ENCODE data around the gene ERC1. TPM values are rescaled to one million over a fixed set of nuclear protein-coding genes. Genes with fewer than 3 reads are reported as not detected.
A peak's percentile ranks its signal among the peaks of the same experiment; 100 is the strongest.

The ERC1 gene
- total and polyA plus RNA-seq, 2 donors (not counting 1 experiment from before 2014, with no cell fraction given) = 19.7 to 34.5 TPM

DNA sequence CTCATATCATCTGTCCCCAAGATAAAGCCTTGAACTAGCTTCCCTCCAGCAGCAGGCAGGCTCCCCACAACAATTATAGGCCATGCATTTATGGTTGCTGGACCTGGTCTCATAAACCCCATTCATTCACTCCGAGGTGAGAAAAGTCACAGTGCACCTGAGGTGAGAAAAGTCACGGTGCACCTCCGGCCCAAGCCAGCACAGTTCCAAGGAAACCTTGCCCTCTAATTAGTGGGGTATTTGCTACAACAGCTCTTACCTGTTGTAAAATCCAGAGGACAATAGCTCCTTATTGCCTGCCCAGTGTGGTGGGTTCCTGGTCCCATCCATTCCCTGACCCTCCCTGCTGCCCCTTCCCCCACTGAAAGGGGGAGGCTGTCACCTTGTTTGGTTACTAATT lies 537.8 kb downstream of the ERC1 start:
- H3K4me2 ChIP-seq (ENCODE audit: extremely low read depth, insufficient read depth, low read length) = peak overlapping the region; percentile 87
- H3K27me3 ChIP-seq (ENCODE audit: control insufficient read depth, insufficient read depth, low read length) = no peaks in the 10 kb centered on the region
- no peaks in the 10 kb centered on the region for H3K36me3 ChIP-seq (ENCODE audit: control insufficient read depth, insufficient read depth, low read length)
- H4K20me1 ChIP-seq (ENCODE audit: control insufficient read depth, extremely low read depth, insufficient read depth, low read length) = no peaks in the 10 kb centered on the region
- peaks cover 12% of the 10 kb centered on the region for H3K4me1 ChIP-seq (ENCODE audit: control insufficient read depth, extremely low read depth, insufficient read depth, low read length)
- H2AFZ ChIP-seq (ENCODE audit: low read length) = no peak overlapping the region
- no peaks in the 10 kb centered on the region for H3K9me3 ChIP-seq (ENCODE audit: control insufficient read depth, insufficient read depth, low read depth, low read length)
- TF ChIP-seq EZH2 (IDR thresholded peaks at IDR 0.05; ENCODE audit: low read length, missing control alignments) (no peak), CTCF (conservative IDR thresholded peaks at IDR 0.05 in 1 of 2, IDR thresholded peaks at IDR 0.05 in 1 of 2; ENCODE audit: low read depth in 1 of 2, low read length in 2 of 2) (no peak)
- no peak overlapping the region for H3K9ac ChIP-seq (ENCODE audit: insufficient read depth, low read length)
- no peak overlapping the region for H3K4me3 ChIP-seq (replicated peaks in 1 of 4; ENCODE audit: control extremely low read depth in 1 of 4, insufficient read depth in 1 of 4, low read depth in 3 of 4, low read length in 4 of 4)
- DNase-seq (ENCODE audit: low read depth in 2 of 2) = no peak
- no peak overlapping the region for H3K27ac ChIP-seq (ENCODE audit: insufficient read depth, low read length)
- H3K79me2 ChIP-seq (ENCODE audit: control insufficient read depth, insufficient read depth, low read length) = peaks cover 40% of the 10 kb centered on the region

GRCh38 chr12:1529228-1529861 lies 538.3 kb downstream of the ERC1 start:
- TF ChIP-seq CTCF (conservative IDR thresholded peaks at IDR 0.05 in 1 of 2, IDR thresholded peaks at IDR 0.05 in 1 of 2; ENCODE audit: low read depth in 1 of 2, low read length in 2 of 2) = no peak
- TF ChIP-seq EZH2 (IDR thresholded peaks at IDR 0.05; ENCODE audit: low read length, missing control alignments) = no peak
- no peak for DNase-seq (ENCODE audit: low read depth in 2 of 2)

DNA sequence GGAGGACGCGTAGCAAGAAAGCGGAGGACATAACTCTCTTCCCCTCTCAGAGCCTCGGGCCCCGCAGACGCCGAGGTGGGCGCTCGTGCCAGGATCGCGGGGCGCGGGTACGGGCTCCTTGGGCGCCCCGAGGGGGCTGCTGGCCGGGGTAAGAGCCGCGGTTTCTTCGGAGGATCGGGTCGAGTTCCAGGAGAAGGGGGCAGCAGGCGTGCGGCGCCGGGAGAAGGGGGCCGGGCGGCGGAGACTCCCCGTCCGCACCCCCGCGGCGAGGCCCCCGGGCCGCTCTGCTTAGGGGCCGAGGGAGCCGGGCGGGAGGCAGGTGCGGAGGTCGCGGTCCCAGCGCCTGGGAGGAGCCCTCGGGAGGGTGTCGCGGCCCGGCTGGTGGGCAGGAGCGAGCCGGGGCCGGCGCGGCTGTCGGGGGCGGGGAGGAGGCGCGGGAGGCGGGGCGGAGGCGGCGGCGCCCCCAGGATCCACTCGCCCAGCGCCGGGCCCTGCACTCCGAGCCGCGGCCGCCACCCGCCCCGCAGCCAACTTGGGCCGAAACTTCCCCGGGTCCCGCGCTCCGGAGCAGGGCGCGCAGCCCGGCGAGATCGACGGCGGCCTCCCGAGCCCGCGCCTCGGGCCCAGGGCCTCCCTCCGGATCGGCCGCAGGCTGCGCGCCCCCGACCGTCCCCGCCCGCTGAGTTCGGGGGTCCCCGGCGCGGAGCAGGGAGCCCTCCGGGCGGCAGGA lies 539.0 kb downstream of the ERC1 start:
- peak overlapping the region; percentile 47 to 66 (median 56) for H3K4me3 ChIP-seq (replicated peaks in 1 of 4; ENCODE audit: control extremely low read depth in 1 of 4, insufficient read depth in 1 of 4, low read depth in 3 of 4, low read length in 4 of 4)
- H3K4me1 ChIP-seq (ENCODE audit: control insufficient read depth, extremely low read depth, insufficient read depth, low read length) = peaks cover 21% of the 10 kb centered on the region
- no peaks in the 10 kb centered on the region for H3K36me3 ChIP-seq (ENCODE audit: control insufficient read depth, insufficient read depth, low read length)
- no peaks in the 10 kb centered on the region for H3K27me3 ChIP-seq (ENCODE audit: control insufficient read depth, insufficient read depth, low read length)
- peaks cover 53% of the 10 kb centered on the region for H3K79me2 ChIP-seq (ENCODE audit: control insufficient read depth, insufficient read depth, low read length)
- peak overlapping the region; percentile 63 for H3K9ac ChIP-seq (ENCODE audit: insufficient read depth, low read length)
- TF ChIP-seq CTCF (conservative IDR thresholded peaks at IDR 0.05 in 1 of 2, IDR thresholded peaks at IDR 0.05 in 1 of 2; ENCODE audit: low read depth in 1 of 2, low read length in 2 of 2) (no peak), EZH2 (IDR thresholded peaks at IDR 0.05; ENCODE audit: low read length, missing control alignments) (no peak)
- H4K20me1 ChIP-seq (ENCODE audit: control insufficient read depth, extremely low read depth, insufficient read depth, low read length) = no peaks in the 10 kb centered on the region
- peak in 1 of 2 donors; percentile 12 for DNase-seq (ENCODE audit: low read depth in 2 of 2)
- H3K27ac ChIP-seq (ENCODE audit: insufficient read depth, low read length) = peak overlapping the region; percentile 53
- peak overlapping the region; percentile 8 for H2AFZ ChIP-seq (ENCODE audit: low read length)
- no peaks in the 10 kb centered on the region for H3K9me3 ChIP-seq (ENCODE audit: control insufficient read depth, insufficient read depth, low read depth, low read length)
- H3K4me2 ChIP-seq (ENCODE audit: extremely low read depth, insufficient read depth, low read length) = peak overlapping the region; percentile 87

More at GRCh38 chr12:1529228-1529861, 538.3 kb downstream of the ERC1 start:
- Histone ChIP-seq H3K36me3 (ENCODE audit: control insufficient read depth, insufficient read depth, low read length) (no peaks in the 10 kb centered on the region), H3K79me2 (ENCODE audit: control insufficient read depth, insufficient read depth, low read length) (peaks cover 46% of the 10 kb centered on the region), H4K20me1 (ENCODE audit: control insufficient read depth, extremely low read depth, insufficient read depth, low read length) (no peaks in the 10 kb centered on the region), H3K9me3 (ENCODE audit: control insufficient read depth, insufficient read depth, low read depth, low read length) (no peaks in the 10 kb centered on the region), H3K4me1 (ENCODE audit: control insufficient read depth, extremely low read depth, insufficient read depth, low read length) (peaks cover 17% of the 10 kb centered on the region), H3K27me3 (ENCODE audit: control insufficient read depth, insufficient read depth, low read length) (no peaks in the 10 kb centered on the region), H3K4me2 (ENCODE audit: extremely low read depth, insufficient read depth, low read length) (peak overlapping the region; percentile 87), H3K9ac (ENCODE audit: insufficient read depth, low read length) (peak overlapping the region; percentile 63), H3K4me3 (replicated peaks in 1 of 4; ENCODE audit: control extremely low read depth in 1 of 4, insufficient read depth in 1 of 4, low read depth in 3 of 4, low read length in 4 of 4) (peak overlapping the region; percentile 47 to 66 (median 56)), H3K27ac (ENCODE audit: insufficient read depth, low read length) (peak overlapping the region; percentile 53), H2AFZ (ENCODE audit: low read length) (peak overlapping the region; percentile 10)
